Vagina (tissue), 2 donors: ENCODE measurements around the gene ZRANB3. TPM values are rescaled to one million over a fixed set of nuclear protein-coding genes. Genes with fewer than 3 reads are reported as not detected.
"Not testable (repeated sequence)": the region's sequence is repeated elsewhere in the genome, so short reads cannot be mapped to it uniquely, and the experiment has no call there.

Experiments used
- DNase-seq, 2 donors: peaks; one replicate each; pipeline ENCODE4 v3.0.0-alpha.2; 2017; ENCODE audit errors: extremely low spot score in 2 of 2
- H3K27ac ChIP-seq: fragments of 200-600 bp; sonication (generic); one replicate; pipeline ENCODE4 v1.5.1; 2019
- H3K27me3 ChIP-seq: fragments of 200-600 bp; sonication (generic); one replicate; pipeline ENCODE4 v1.5.1; 2019
- H3K36me3 ChIP-seq, 2 donors: fragments of 200-600 bp; sonication (generic); one replicate each; pipeline ENCODE4 v1.5.1; 2017 to 2019
- H3K4me1 ChIP-seq: fragments of 200-600 bp; sonication (generic); one replicate; pipeline ENCODE4 v1.5.1; 2019
- H3K4me3 ChIP-seq, 2 donors: fragments of 200-600 bp; sonication (generic); 1 replicate in 1 of 2; 2 replicates in 1 of 2; pipeline ENCODE4 v1.5.1; 2016 to 2019
- H3K9me3 ChIP-seq: fragments of 200-600 bp; sonication (generic); one replicate; pipeline ENCODE4 v1.5.1; 2019
- POLR2A ChIP-seq, 2 donors: fragments of 450-650 bp; IDR thresholded peaks; one replicate each; pipeline ENCODE4 v1.6.1; 2017; ENCODE audit warnings: antibody characterized with exemption in 2 of 2, mild to moderate bottlenecking in 2 of 2, moderate library complexity in 2 of 2
- POLR2AphosphoS5 ChIP-seq, 2 donors: sonication (generic); formaldehyde crosslinking; IDR thresholded peaks; one replicate each; pipeline ENCODE4 v1.9.0; 2017; ENCODE audit warnings: antibody characterized with exemption in 2 of 2, mild to moderate bottlenecking in 2 of 2, low read depth in 1 of 2; ENCODE audit not compliant: insufficient read depth in 1 of 2
- intact Hi-C: fragments of 100-400 bp; cut with DNase I; formaldehyde crosslinking; loops from one replicate; pipeline ENCODE4 v1.15.1; 2023
- total RNA-seq: library from RNA; depleted of rRNA; stranded (reverse); fragments of >200 nt; gene quantifications from one replicate; pipeline ENCODE4 v1.2.3, GENCODE V29; 2016
- TF ChIP-seq, protein P1 (sequence below), 3 experiments: fragments of 450-650 bp in 2 of 3; fragments of 200-600 bp in 1 of 3; sonication (generic) in 1 of 3; IDR thresholded peaks; one replicate each; pipeline ENCODE4 v1.5.1; 2017 to 2019; ENCODE audit warnings: antibody characterized with exemption in 3 of 3, mild to moderate bottlenecking in 2 of 3, moderate library complexity in 2 of 3

ZRANB3 gene
- total RNA-seq, 1 donor from 2014 or later: 1.5 TPM

DNA sequence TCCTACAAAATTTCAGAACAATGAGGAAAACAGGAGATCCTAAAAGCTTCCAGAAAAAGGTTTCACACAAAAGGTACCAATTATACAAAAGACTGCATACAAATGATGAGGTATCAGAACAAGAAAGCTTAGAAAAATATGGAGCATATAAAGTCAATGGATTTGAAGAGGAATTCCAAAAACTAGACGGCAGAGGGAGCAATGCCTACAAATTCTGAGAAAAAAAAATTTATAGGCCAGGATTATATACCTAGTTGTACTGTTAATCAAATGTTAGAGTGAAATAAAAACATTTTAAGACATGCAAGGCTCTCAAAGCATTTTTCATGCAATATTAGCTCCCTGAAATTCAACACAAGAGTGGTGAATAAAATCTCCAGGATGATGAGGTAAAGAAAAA is 106.2 kb downstream of the ZRANB3 start:
- H3K27ac ChIP-seq: no peak overlapping the region
- no peak for DNase-seq
- H3K4me1 ChIP-seq: no peaks in the 10 kb centered on the region
- peaks cover 7% of the 10 kb centered on the region for H3K9me3 ChIP-seq
- TF ChIP-seq, protein P1, sequence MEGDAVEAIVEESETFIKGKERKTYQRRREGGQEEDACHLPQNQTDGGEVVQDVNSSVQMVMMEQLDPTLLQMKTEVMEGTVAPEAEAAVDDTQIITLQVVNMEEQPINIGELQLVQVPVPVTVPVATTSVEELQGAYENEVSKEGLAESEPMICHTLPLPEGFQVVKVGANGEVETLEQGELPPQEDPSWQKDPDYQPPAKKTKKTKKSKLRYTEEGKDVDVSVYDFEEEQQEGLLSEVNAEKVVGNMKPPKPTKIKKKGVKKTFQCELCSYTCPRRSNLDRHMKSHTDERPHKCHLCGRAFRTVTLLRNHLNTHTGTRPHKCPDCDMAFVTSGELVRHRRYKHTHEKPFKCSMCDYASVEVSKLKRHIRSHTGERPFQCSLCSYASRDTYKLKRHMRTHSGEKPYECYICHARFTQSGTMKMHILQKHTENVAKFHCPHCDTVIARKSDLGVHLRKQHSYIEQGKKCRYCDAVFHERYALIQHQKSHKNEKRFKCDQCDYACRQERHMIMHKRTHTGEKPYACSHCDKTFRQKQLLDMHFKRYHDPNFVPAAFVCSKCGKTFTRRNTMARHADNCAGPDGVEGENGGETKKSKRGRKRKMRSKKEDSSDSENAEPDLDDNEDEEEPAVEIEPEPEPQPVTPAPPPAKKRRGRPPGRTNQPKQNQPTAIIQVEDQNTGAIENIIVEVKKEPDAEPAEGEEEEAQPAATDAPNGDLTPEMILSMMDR (IDR thresholded peaks at IDR 0.05): no peak
- TF ChIP-seq POLR2A (IDR thresholded peaks at IDR 0.05): no peak
- TF ChIP-seq POLR2AphosphoS5 (IDR thresholded peaks at IDR 0.05; ENCODE audit: insufficient read depth in 1 of 2, low read depth in 1 of 2): no peak
- H3K36me3 ChIP-seq: no peaks in the 10 kb centered on the region
- H3K4me3 ChIP-seq: no peak overlapping the region
- no peaks in the 10 kb centered on the region for H3K27me3 ChIP-seq
- intact Hi-C loops: no loop called here

GRCh38 chr2:135422898-135423297 is 108.1 kb downstream of the ZRANB3 start:
- TF ChIP-seq POLR2A (IDR thresholded peaks at IDR 0.05) (no peak), POLR2AphosphoS5 (IDR thresholded peaks at IDR 0.05; ENCODE audit: insufficient read depth in 1 of 2, low read depth in 1 of 2) (no peak)
- TF ChIP-seq, protein P1 (IDR thresholded peaks at IDR 0.05): no peak
- no peaks in the 10 kb centered on the region for H3K27me3 ChIP-seq
- no peak overlapping the region for H3K27ac ChIP-seq
- peaks cover 7% of the 10 kb centered on the region for H3K9me3 ChIP-seq
- intact Hi-C loops: no loop called here
- H3K4me3 ChIP-seq: no peak overlapping the region
- DNase-seq: no peak
- H3K4me1 ChIP-seq: no peaks in the 10 kb centered on the region
- H3K36me3 ChIP-seq: no peaks in the 10 kb centered on the region

DNA sequence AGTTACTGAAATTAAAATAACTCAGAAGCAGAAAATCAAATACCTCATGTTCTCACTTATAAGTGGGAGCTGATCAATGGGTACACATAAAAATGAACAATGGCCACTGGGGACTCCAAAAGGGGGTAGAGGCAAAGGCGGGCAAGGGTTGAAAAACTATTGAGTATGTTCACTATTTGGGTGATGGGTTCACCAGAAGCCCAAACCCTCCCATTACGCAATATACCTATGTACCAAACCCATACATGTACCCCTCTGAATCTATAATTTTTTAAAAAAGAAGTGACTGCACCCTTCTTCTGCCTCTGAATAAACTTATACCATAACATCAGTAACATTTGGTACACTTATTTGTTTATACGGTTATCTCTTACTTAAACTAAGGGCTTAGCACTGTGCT is 119.4 kb downstream of the ZRANB3 start:
- Histone ChIP-seq H3K27me3 (no peaks in the 10 kb centered on the region), H3K4me3 (no peak overlapping the region), H3K36me3 (no peaks in the 10 kb centered on the region), H3K4me1 (no peaks in the 10 kb centered on the region), H3K27ac (no peak overlapping the region), H3K9me3 (no peaks in the 10 kb centered on the region)
- TF ChIP-seq, protein P1 (IDR thresholded peaks at IDR 0.05): no peak
- TF ChIP-seq POLR2A (IDR thresholded peaks at IDR 0.05) (no peak), POLR2AphosphoS5 (IDR thresholded peaks at IDR 0.05; ENCODE audit: insufficient read depth in 1 of 2, low read depth in 1 of 2) (no peak)
- intact Hi-C loops: no loop called here
- DNase-seq: no peak

DNA sequence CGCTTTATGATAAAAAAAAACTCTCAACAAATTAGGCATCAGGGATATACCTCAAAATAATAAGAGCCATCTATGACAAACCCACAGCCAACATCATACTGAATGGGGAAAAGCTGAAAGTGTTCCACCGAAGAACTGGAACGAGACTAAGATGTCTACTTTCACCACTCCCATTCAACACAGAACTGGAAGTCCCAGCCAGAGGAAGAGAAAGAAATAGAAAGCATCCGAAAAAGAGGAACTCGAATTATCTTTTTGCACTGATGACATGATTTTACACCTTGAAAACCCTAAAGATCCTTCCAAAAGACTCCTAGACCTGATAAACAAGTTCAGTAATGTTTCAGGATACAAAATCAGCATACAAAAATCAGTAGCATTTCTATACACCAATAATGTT is 121.6 kb downstream of the ZRANB3 start:
- Histone ChIP-seq H3K27ac (no peak overlapping the region), H3K4me3 (no peak overlapping the region), H3K36me3 (no peaks in the 10 kb centered on the region), H3K9me3 (no peaks in the 10 kb centered on the region), H3K27me3 (no peaks in the 10 kb centered on the region), H3K4me1 (no peaks in the 10 kb centered on the region)
- TF ChIP-seq POLR2AphosphoS5 (IDR thresholded peaks at IDR 0.05; ENCODE audit: insufficient read depth in 1 of 2, low read depth in 1 of 2) (no peak), POLR2A (IDR thresholded peaks at IDR 0.05) (no peak)
- TF ChIP-seq, protein P1 (IDR thresholded peaks at IDR 0.05): no peak
- DNase-seq: no peak
- intact Hi-C loops: no loop called here

DNA sequence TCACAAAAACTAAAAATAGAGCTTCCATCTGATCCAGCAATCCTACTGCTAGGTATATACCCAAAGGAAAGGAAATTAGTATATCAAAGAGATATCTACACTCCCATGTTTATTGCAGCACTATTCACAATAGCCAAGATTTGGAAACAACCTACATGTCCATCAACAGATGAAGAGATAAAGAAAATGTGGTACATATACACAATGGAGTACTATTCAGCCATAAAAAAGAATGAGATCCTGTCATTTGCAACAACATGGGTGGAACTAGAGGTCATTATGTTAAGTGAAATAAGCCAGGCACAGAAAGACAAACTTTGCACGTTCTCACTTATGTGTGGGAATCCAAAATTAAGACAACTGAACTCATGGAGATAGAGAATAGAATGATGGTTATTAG is 134.8 kb downstream of the ZRANB3 start:
- H3K27ac ChIP-seq, H3K4me1 ChIP-seq, H3K4me3 ChIP-seq, DNase-seq, H3K36me3 ChIP-seq, H3K27me3 ChIP-seq, intact Hi-C loops, H3K9me3 ChIP-seq: not testable (repeated sequence)

GRCh38 chr2:135386993-135387392 is 144.0 kb downstream of the ZRANB3 start:
- no peaks in the 10 kb centered on the region for H3K36me3 ChIP-seq
- intact Hi-C loops: no loop called here
- no peak overlapping the region for H3K4me3 ChIP-seq
- no peaks in the 10 kb centered on the region for H3K4me1 ChIP-seq
- DNase-seq: no peak
- no peaks in the 10 kb centered on the region for H3K27me3 ChIP-seq
- TF ChIP-seq POLR2AphosphoS5 (IDR thresholded peaks at IDR 0.05; ENCODE audit: insufficient read depth in 1 of 2, low read depth in 1 of 2) (no peak), POLR2A (IDR thresholded peaks at IDR 0.05) (no peak)
- TF ChIP-seq, protein P1 (IDR thresholded peaks at IDR 0.05): no peak
- H3K27ac ChIP-seq: no peak overlapping the region
- no peaks in the 10 kb centered on the region for H3K9me3 ChIP-seq
